Activated CD4-positive, alpha-beta T cell treated with anti-CD3 and anti-CD28 coated beads for 36 hours (primary cell): Measurements from ENCODE around the gene PRPF40A. TPM values are rescaled to one million over a fixed set of nuclear protein-coding genes. Genes with fewer than 3 reads are reported as not detected.
A peak's percentile ranks its signal among the peaks of the same experiment; 100 is the strongest.

Source experiments
- ATAC-seq: fragments of 200-7000 bp; cut with Tn5 transposase; one replicate; pipeline ENCODE4 v1.10.0; 2021; ENCODE audit warnings: mild to moderate bottlenecking, moderate library complexity
- CTCF ChIA-PET: fragments of 350-600 bp; sonication (Branson Sonifier 250); formaldehyde crosslinking; loops from one replicate; lab custom pipeline; 2021; ENCODE audit warnings: antibody characterized with exemption; lab: Charles Lee
- POLR2A ChIA-PET: fragments of 350-600 bp; sonication (Branson Sonifier 250); formaldehyde crosslinking; loops from one replicate; lab custom pipeline; 2021; ENCODE audit warnings: antibody characterized with exemption, inconsistent platforms; lab: Charles Lee
- DNase-seq: peaks from one replicate; pipeline ENCODE4 v3.0.0-alpha.2; 2020
- H3K27ac Mint-ChIP-seq: one replicate; pipeline ENCODE4 v1.8.0; 2021; ENCODE audit warnings: mixed read lengths
- H3K27me3 Mint-ChIP-seq: one replicate; pipeline ENCODE4 v1.8.0; 2021; ENCODE audit warnings: mixed read lengths
- H3K36me3 Mint-ChIP-seq: one replicate; pipeline ENCODE4 v1.8.0; 2021; ENCODE audit warnings: low read depth, mixed read lengths
- H3K4me1 Mint-ChIP-seq: one replicate; pipeline ENCODE4 v1.8.0; 2021; ENCODE audit warnings: mixed read lengths
- H3K4me3 Mint-ChIP-seq: one replicate; pipeline ENCODE4 v1.8.0; 2021; ENCODE audit warnings: mild to moderate bottlenecking, moderate library complexity, mixed read lengths
- H3K9me3 Mint-ChIP-seq: one replicate; pipeline ENCODE4 v1.8.0; 2021; ENCODE audit warnings: low read depth, mixed read lengths
- intact Hi-C, 2 experiments: fragments of 100-400 bp; cut with DNase I in 1 of 2; cut with micrococcal nuclease in 1 of 2; formaldehyde crosslinking; loops; one replicate each; pipeline versions ENCODE4 v1.14.2 to v1.15.1; 2022 to 2024; cut with DNase I, micrococcal nuclease
- total RNA-seq, 2 experiments: library from RNA; stranded (reverse); gene quantifications; one replicate each; pipeline ENCODE4 v1.2.3, GENCODE V29; 2021

Gene PRPF40A
- total RNA-seq, 2 experiments from 2014 or later = 145 to 152 TPM

- Mint-ChIP-seq H3K36me3 (peaks cover 19% of the 10 kb centered on the region), H3K4me3 (peak overlapping the region; percentile 66), H3K4me1 (peaks cover 37% of the 10 kb centered on the region), H3K27ac (peak overlapping the region; percentile 68), H3K27me3 (no peaks in the 10 kb centered on the region), H3K9me3 (no peaks in the 10 kb centered on the region)
- CTCF ChIA-PET = interaction anchor here (0.7 to 1.8 kb wide), 2 partner anchors 22 to 30 kb away, joined by 3 to 7 read pairs; no protein-coding TSS in a partner anchor
- DNase-seq = peak; percentile 70
- ATAC-seq = peak; percentile 92
- intact Hi-C loops = loop anchor here (1.0 to 5.0 kb wide), 5 partner anchors 23 to 279 kb away; partner anchors contain the start of genes ARL6IP6 (in 1 of the 2) and PRPF40A (in 1 of the 2)
- POLR2A ChIA-PET = interaction anchor here (0.6 to 1.1 kb wide), 2 partner anchors 19 to 23 kb away, joined by 4 to 5 read pairs; partner anchors contain the start of gene PRPF40A
Measured at GRCh38 chr2:152694161-152694661, 23.1 kb downstream of the PRPF40A start.

DNA sequence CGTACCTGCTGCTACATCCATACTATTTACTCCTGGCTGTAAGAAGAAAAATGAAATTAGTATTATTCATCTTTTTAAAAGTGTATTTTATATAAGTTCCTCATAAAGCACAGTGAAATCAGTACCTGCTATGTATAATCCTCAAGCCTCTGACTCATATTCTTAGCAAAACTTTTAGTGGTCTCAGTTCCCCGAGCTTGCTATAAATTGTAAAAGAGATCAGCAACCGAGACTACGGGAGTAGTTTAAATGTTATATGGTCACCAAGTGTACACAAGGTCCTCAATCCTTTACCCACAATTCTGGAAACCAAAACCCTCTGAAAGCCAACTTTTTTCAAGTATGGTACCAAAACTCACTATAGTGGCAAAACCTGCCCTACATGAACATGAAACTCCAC lies 24.2 kb downstream of the PRPF40A start:
- Mint-ChIP-seq H3K4me1 (peaks cover 34% of the 10 kb centered on the region), H3K4me3 (no peak overlapping the region), H3K9me3 (no peaks in the 10 kb centered on the region), H3K27ac (no peak overlapping the region), H3K27me3 (no peaks in the 10 kb centered on the region), H3K36me3 (peaks cover 19% of the 10 kb centered on the region)
- ChIA-PET POLR2A (no interaction called here), CTCF (interaction anchor here (1.1 to 1.8 kb wide), 2 partner anchors 21 to 23 kb away, joined by 3 to 7 read pairs; no protein-coding TSS in a partner anchor)
- intact Hi-C loops = loop anchor here (5.0 kb wide), 2 partner anchors 36 to 121 kb away; no protein-coding TSS in a partner anchor
- ATAC-seq (peak; percentile 57), DNase-seq (no peak)

GRCh38 chr2:152686321-152686720 lies 30.9 kb downstream of the PRPF40A start:
- intact Hi-C loops = no loop called here
- Mint-ChIP-seq H3K27ac (no peak overlapping the region), H3K27me3 (no peaks in the 10 kb centered on the region), H3K4me3 (no peak overlapping the region), H3K36me3 (peaks cover 24% of the 10 kb centered on the region), H3K4me1 (peaks cover 31% of the 10 kb centered on the region), H3K9me3 (no peaks in the 10 kb centered on the region)
- CTCF ChIA-PET = interaction anchor here (1.0 kb wide), 1 partner anchor 18 kb away, joined by 3 read pairs; no protein-coding TSS in a partner anchor
- ATAC-seq (no peak), DNase-seq (no peak)
- POLR2A ChIA-PET = no interaction called here

GRCh38 chr2:152683400-152683799 lies 33.9 kb downstream of the PRPF40A start:
- no peak for DNase-seq
- Mint-ChIP-seq H3K27me3 (no peaks in the 10 kb centered on the region), H3K4me1 (peaks cover 31% of the 10 kb centered on the region), H3K27ac (peak overlapping the region; percentile 8), H3K36me3 (peaks cover 39% of the 10 kb centered on the region), H3K9me3 (no peaks in the 10 kb centered on the region), H3K4me3 (no peak overlapping the region)
- POLR2A ChIA-PET = no interaction called here
- CTCF ChIA-PET = interaction anchor here (0.5 to 1.0 kb wide), 3 partner anchors 28 to 1402 kb away, joined by 3 to 4 read pairs (median 3); no protein-coding TSS in a partner anchor
- intact Hi-C loops = no loop called here
- no peak for ATAC-seq

DNA sequence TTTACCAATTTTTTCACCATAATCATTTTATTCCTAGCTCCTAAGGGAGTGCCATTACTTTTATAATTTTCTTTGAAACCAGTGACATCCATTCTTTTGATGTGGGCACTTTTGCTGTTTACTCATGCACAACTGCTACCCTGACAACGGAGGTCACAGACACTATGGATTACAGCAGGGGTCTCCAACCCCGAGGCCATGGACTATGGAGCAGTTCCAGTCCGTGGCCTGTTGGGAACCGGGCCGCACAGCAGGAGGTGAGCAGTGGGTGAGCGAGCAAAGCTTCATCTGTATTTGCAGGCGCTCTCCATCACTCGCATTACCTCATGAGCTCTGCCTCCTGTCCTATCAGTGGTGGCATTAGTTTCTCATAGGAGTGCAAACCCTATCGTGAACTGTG lies 34.6 kb downstream of the PRPF40A start:
- CTCF ChIA-PET = interaction anchor here (1.0 kb wide), 1 partner anchor 29 kb away, joined by 3 read pairs; no protein-coding TSS in a partner anchor
- ATAC-seq (no peak), DNase-seq (no peak)
- intact Hi-C loops = no loop called here
- peaks cover 37% of the 10 kb centered on the region for H3K36me3 Mint-ChIP-seq
- no peak overlapping the region for H3K27ac Mint-ChIP-seq
- H3K27me3 Mint-ChIP-seq = no peaks in the 10 kb centered on the region
- POLR2A ChIA-PET = no interaction called here
- H3K4me1 Mint-ChIP-seq = peaks cover 31% of the 10 kb centered on the region
- no peaks in the 10 kb centered on the region for H3K9me3 Mint-ChIP-seq
- no peak overlapping the region for H3K4me3 Mint-ChIP-seq

DNA sequence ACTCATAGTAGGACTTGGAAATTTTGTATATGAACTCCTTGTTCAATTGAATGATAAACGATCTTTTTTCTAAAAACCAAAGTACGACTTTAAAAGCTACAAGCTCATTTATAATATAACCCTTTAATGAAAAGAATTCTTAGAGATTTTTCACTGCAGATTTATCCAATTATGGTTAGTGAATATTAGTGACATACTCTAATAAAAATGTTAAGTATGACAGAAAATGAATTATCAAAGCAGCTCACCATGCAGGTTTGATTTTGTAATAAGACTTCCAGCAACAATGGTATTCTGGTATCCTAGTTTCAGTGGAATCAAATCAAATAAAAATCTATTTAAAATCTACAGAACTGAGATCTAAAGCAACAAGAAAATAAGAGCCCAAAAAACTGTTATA lies 38.5 kb downstream of the PRPF40A start:
- ATAC-seq = no peak
- H3K27ac Mint-ChIP-seq = no peak overlapping the region
- ChIA-PET POLR2A (no interaction called here), CTCF (no interaction called here)
- H3K4me1 Mint-ChIP-seq = peaks cover 17% of the 10 kb centered on the region
- no peak for DNase-seq
- no peak overlapping the region for H3K4me3 Mint-ChIP-seq
- peaks cover 43% of the 10 kb centered on the region for H3K36me3 Mint-ChIP-seq
- intact Hi-C loops = loop anchor here in 1 of 2 experiments (10.0 kb wide), 1 partner anchor 1214 kb away; no protein-coding TSS in a partner anchor
- H3K9me3 Mint-ChIP-seq = no peaks in the 10 kb centered on the region
- H3K27me3 Mint-ChIP-seq = no peaks in the 10 kb centered on the region

- ChIA-PET POLR2A (no interaction called here), CTCF (interaction anchor here (0.6 kb wide), 1 partner anchor 38 kb away, joined by 4 read pairs; no protein-coding TSS in a partner anchor)
- no peak overlapping the region for H3K4me3 Mint-ChIP-seq
- H3K27me3 Mint-ChIP-seq = no peaks in the 10 kb centered on the region
- H3K9me3 Mint-ChIP-seq = no peaks in the 10 kb centered on the region
- no peak overlapping the region for H3K27ac Mint-ChIP-seq
- no peak for DNase-seq
- H3K36me3 Mint-ChIP-seq = peaks cover 47% of the 10 kb centered on the region
- peaks cover 6% of the 10 kb centered on the region for H3K4me1 Mint-ChIP-seq
- no peak for ATAC-seq
- intact Hi-C loops = loop anchor here in 1 of 2 experiments (10.0 kb wide), 1 partner anchor 1212 kb away; no protein-coding TSS in a partner anchor
Measured at GRCh38 chr2:152676461-152676860, 40.8 kb downstream of the PRPF40A start.

GRCh38 chr2:152674334-152674733 lies 42.9 kb downstream of the PRPF40A start:
- H3K36me3 Mint-ChIP-seq = peaks cover 42% of the 10 kb centered on the region
- H3K27ac Mint-ChIP-seq = no peak overlapping the region
- POLR2A ChIA-PET = no interaction called here
- H3K27me3 Mint-ChIP-seq = no peaks in the 10 kb centered on the region
- no peak overlapping the region for H3K4me3 Mint-ChIP-seq
- no peak for ATAC-seq
- CTCF ChIA-PET = interaction anchor here (1.1 kb wide), 1 partner anchor 12 kb away, joined by 4 read pairs; no protein-coding TSS in a partner anchor
- H3K4me1 Mint-ChIP-seq = peaks cover 5% of the 10 kb centered on the region
- no peaks in the 10 kb centered on the region for H3K9me3 Mint-ChIP-seq
- DNase-seq = no peak
- intact Hi-C loops = loop anchor here in 1 of 2 experiments (10.0 kb wide), 1 partner anchor 1210 kb away; no protein-coding TSS in a partner anchor

DNA sequence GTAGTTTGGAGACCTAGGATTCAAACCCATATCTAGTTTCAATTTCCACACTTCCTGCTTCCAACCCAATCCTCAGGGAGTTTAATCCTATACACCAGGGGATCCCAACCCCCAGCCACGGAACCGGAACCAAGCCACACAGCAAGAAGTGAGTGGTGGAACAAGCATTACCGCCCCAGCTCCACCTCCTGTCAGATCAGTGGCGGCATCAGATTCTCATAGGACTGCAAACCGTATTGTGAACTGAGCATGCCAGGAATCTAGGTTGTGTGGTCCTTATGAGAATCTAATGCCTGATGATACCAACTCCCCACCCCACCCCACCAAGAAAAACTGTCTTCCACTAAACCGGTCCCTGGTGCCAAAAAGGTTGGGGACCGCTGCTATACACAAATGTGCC lies 52.5 kb downstream of the PRPF40A start:
- ChIA-PET CTCF (interaction anchor here (1.3 kb wide), 1 partner anchor 9 kb away, joined by 3 read pairs; no protein-coding TSS in a partner anchor), POLR2A (interaction anchor here (0.7 kb wide), 1 partner anchor 12 kb away, joined by 3 read pairs; no protein-coding TSS in a partner anchor)
- ATAC-seq = no peak
- H3K36me3 Mint-ChIP-seq = peaks cover 59% of the 10 kb centered on the region
- no peak for DNase-seq
- H3K27me3 Mint-ChIP-seq = no peaks in the 10 kb centered on the region
- intact Hi-C loops = no loop called here
- H3K9me3 Mint-ChIP-seq = no peaks in the 10 kb centered on the region
- no peaks in the 10 kb centered on the region for H3K4me1 Mint-ChIP-seq
- no peak overlapping the region for H3K4me3 Mint-ChIP-seq
- H3K27ac Mint-ChIP-seq = no peak overlapping the region

DNA sequence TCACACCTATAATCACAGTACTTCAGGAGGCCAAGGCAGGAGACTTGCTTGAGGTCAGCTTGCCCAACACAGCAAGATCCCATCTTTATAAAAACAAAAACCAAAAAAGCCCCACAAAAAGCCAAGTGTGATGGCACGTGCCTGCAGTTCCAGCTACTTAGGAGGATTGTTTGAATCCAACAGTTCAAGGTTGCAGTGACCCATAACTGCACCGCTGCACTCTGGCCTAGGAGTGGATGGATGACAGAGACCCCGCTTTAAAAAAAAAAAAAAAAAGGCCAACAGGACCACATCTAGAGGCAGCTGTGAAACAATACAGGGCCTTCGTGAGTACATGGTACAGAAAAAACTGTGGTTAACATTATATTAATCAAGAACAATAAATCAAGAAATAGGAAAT lies 56.2 kb downstream of the PRPF40A start:
- CTCF ChIA-PET = interaction anchor here (1.2 kb wide), 1 partner anchor 26 kb away, joined by 3 read pairs; no protein-coding TSS in a partner anchor
- Mint-ChIP-seq H3K4me3 (no peak overlapping the region), H3K9me3 (no peaks in the 10 kb centered on the region), H3K4me1 (peaks cover 15% of the 10 kb centered on the region), H3K36me3 (peaks cover 57% of the 10 kb centered on the region), H3K27ac (no peak overlapping the region), H3K27me3 (no peaks in the 10 kb centered on the region)
- POLR2A ChIA-PET = no interaction called here
- ATAC-seq = no peak
- no peak for DNase-seq
- intact Hi-C loops = no loop called here

- H3K27me3 Mint-ChIP-seq = no peaks in the 10 kb centered on the region
- peaks cover 53% of the 10 kb centered on the region for H3K36me3 Mint-ChIP-seq
- no peak overlapping the region for H3K4me3 Mint-ChIP-seq
- H3K27ac Mint-ChIP-seq = no peak overlapping the region
- intact Hi-C loops = loop anchor here in 1 of 2 experiments (5.0 kb wide), 1 partner anchor 34 kb away; no protein-coding TSS in a partner anchor
- DNase-seq = no peak
- CTCF ChIA-PET = interaction anchor here (1.1 kb wide), 1 partner anchor 59 kb away, joined by 3 read pairs; the partner anchor contains the start of gene PRPF40A
- POLR2A ChIA-PET = no interaction called here
- ATAC-seq = no peak
- H3K4me1 Mint-ChIP-seq = peaks cover 18% of the 10 kb centered on the region
- no peaks in the 10 kb centered on the region for H3K9me3 Mint-ChIP-seq
Measured at GRCh38 chr2:152658221-152658620, 59.0 kb downstream of the PRPF40A start.
